Measurements from ENCODE around the gene CYP3A7.
"Not testable (repeated sequence)": the region's sequence is repeated elsewhere in the genome, so short reads cannot be mapped to it uniquely, and the experiment has no call there.

The CYP3A7 gene

DNA sequence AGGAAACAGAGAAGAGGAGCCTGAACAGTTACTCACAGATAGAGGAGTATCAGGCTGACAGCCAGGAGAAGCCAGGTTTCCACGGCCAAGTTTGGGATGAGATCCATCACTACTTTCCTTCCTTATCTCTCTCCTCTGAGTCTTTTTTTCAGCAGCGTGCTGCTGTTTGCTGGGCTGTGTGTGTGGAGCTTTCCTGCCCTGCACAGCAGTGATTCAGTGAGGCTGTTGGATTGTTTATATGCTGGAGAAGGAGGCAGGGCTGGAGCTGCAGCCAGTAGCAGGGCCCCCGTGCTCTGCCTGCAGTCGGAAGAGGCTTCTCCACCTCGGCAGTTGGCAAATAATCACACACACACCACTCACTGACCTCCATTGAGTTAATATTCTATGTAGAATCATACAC, at the start of gene CYP3A7:
CYP3A7 (minus strand) TSS at position 210 of the 400 bp plus-strand sequence; CDS start at position 107, 103 bp downstream.
- no peak for DNase-seq (ENCODE audit: low read depth in 2 of 2)

DNA sequence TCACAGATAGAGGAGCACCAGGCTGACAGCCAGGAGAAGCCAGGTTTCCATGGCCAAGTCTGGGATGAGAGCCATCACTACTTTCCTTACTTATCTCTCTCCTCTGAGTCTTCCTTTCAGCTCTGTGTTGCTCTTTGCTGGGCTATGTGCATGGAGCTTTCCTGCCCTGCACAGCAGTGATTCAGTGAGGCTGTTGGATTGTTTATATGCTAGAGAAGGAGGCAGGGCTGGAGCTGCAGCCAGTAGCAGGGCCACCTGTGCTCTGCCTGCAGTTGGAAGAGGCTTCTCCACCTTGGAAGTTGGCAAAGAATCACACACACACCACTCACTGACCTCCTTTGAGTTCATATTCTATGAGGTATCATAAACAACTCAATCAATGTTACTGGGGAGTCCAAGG, 49.0 kb upstream of the CYP3A7 start, which contains the start of gene CYP3A4:
CYP3A4 (minus strand) TSS at position 178 of the 400 bp plus-strand sequence; CDS start at position 75, 103 bp downstream.
- no peak for DNase-seq (ENCODE audit: low read depth in 2 of 2)

DNA sequence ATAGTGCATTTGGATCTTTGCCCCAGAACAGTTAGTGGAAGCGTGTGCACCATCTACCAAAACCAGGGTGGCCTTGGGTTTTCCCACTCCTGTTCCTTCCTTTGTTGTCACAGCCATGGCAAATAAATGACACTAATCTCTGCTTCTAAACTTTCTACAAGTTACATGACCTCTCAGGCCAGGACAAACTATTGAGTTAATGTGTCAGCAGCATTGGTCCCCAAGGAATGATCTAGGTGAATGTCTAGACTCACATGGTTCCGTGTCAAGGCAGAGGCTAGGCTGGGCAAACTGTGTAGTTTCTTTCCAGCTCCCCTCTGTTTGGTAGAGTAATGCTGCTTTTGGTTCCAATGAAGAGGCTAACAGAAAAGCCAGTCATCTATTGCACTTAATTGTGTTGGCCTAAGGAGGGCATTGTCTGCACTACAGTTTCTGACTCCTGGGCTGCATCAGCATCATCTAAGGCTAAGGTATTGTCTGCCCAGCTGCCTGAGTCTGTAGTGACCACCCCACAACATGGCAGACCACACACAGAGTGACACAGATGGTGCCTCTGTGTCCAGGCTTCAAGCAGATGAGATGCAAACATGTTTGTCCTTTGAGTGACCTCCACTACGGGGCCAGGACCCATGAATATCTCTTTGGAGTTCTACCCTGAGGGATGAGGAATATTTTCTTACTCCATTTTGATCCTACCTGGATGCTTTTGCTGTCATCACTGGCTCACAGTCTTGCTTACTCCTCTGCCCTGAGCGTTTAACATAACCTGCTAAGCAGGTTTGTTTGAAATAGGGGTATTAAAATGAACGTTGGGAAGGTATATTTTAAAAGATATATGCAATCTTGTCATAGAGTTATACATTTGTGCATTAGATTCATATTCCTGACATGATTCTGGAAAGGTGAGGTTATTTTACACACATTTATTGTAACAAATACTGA, 47.3 kb upstream of the CYP3A7 start:
- DNase-seq (ENCODE audit: low read depth in 2 of 2) = no peak

DNA sequence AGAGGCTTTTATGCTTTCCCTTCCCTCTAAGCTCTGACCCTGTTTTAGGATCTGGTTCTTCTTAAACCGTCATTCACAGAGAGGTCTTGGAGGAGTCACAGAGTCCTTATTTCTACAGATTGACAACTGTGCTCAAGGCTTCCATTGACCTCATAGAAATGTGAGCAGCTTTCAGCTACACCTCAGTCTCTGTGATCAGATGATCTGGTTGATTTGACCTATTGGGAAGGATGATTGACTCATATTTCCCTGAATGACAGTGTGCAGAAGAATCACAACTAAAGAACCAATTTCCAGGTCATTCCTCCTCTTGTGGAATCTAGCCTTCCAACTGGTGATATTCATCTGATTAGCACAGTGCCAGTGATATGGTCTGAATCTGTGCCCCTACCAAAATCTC, 45.6 kb upstream of the CYP3A7 start:
- DNase-seq (ENCODE audit: low read depth in 2 of 2) = no peak

DNA sequence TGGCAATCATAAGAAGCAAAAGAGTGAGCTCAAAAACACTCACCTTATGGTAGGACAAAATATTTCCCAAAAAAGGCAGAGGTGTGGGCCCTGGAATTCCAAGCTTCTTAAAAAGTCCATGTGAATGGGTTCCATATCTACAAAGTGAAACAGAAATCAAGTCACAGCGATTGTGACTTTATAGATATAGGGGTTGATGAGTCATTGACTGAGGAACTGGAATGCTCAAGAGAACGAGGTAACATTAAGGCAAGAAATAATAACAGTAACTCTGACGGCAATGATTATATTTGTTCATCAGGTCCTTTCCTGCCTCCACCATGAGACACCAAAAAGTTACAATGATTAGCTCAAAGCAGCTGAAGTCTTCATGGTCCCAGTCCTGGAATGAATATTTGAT, 45.0 kb upstream of the CYP3A7 start:
- no peak for DNase-seq (ENCODE audit: low read depth in 2 of 2)

DNA sequence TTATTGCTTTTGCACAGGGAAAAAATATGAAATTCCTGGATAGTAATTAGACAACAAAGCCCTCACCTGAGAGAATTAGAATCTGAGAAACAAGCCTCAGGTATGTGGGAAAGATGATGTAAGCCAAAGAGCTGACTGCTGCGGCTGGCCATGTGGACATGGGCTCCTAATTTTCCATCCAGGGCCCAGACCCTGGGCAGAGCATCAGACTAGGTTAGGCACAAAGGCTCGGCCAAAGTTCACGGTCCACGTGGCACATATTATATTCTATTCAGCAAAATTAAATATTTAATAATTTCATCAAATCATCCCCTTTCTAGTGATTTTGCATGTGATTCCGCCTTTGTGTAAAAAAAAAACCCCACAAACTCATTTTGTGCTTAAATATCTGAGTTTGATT, 43.9 kb upstream of the CYP3A7 start:
- no peak for DNase-seq (ENCODE audit: low read depth in 2 of 2)

DNA sequence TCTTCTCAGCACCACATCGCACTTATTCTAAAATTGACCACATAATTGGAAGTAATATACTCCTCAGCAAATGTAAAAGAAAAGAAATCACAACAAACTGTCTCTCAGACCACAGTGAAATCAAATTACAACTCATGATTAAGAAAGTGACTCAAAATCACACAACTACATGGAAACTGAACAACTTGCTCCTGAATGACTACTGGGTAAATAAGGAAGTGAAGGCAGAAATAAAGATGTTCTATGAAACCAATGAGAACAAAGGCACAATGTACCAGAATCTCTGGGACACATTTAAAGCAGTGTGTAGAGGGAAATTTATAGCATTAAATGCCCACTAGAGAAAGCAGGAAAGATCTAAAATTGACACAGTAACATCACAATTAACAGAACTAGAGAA, 38.4 kb upstream of the CYP3A7 start:
- DNase-seq (ENCODE audit: low read depth in 2 of 2) = not testable (repeated sequence)

DNA sequence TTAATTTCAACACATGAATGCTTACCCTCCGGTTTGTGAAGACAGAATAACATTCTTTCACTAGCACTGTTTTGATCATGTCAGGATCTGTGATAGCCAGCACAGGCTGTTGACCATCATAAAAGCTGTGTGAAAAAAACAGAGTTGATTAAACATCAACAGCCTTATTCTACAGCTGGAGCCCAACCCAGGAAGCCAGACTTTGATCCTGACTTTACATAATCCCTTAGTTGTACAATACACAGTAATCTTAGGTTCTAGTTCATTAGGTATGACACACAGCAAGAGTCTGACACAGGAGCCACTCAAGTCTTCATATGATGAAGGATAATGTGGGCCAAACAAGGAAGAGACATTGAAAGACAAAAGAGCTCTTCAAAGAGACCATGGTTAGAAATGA, 37.6 kb upstream of the CYP3A7 start:
- DNase-seq (ENCODE audit: low read depth in 2 of 2) = no peak

DNA sequence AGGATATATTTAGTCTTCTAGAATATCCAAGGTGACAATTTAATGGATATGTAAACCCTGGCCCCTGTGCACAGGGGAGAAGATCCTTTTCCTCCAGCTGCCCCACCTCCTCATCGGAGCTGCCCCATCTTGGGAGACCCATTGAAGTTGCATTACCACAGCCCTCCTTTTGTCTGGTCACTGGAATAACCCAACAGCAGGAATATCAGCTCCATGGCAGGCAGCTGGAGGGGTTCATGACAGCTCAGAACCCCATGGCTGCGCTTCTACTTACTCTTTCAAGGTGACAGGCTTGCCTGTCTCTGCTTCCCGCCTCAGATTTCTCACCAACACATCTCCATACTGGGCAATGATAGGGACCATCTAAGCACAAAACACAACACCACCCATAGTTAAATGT, 34.5 kb upstream of the CYP3A7 start:
- not testable (repeated sequence) for DNase-seq (ENCODE audit: low read depth in 2 of 2)

DNA sequence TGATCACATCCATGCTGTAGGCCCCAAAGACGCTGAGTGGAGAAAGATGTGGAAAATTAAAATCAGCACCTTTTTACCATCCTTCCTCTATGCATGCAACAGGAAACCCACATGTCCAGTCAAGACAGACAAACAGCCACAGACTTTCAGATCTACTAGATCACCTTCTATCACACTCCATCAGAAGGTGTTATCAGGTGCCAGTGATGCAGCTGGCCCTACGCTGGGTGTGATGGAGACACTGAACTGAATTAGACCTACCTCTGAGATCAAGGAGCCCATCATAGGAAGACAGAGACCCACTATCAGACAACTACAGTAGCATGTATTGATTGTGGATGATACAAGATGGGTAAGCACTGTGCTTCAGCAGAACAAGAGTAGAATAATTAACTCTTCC, 33.5 kb upstream of the CYP3A7 start:
- no peak for DNase-seq (ENCODE audit: low read depth in 2 of 2)

DNA sequence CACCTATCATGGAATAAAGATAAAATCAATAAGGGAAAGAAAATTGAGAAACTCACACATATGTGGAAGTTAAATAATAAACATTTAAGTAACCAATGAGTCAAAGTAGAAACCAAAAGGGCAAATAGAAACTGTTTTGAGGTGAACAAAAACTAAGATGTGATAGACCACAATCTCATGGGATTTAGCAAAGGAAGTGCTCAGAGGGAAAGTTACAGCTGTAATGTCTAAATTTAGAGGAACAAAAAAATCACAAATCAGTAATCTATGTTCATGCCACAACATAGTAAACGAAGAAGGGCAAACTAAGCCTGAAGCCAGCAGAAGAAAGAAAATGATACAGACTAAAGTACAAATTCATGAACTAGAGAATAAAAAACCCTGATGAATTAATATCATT, 32.7 kb upstream of the CYP3A7 start:
- DNase-seq (ENCODE audit: low read depth in 2 of 2) = no peak

DNA sequence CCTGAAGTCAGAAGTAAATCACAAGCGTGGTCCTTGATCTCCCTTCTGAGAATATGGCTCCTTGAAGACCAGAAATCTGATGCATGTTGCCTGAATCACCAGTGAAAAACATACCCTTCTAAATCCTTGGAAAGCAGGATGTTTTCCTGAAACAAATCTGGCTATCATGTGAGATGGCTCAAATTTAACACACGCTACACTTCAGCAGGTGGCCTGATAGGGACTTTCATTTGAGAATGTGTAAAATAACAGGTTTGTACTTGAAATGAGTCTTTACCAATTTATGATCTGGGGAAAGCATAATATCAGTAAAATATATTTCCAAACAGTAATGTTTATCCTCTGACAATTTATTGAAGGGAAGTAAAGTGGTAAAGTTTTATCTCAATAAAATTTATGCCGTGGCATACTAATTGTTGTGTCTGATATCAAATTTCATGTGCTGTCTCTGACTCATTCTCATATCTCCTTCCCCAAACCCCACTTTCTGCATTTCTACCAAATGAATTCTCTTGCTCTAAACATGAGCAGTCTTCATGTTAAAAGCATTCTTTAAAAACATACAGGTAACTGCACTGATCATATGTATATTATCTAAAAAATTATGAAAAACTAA, 31.6 kb upstream of the CYP3A7 start:
- DNase-seq (ENCODE audit: low read depth in 2 of 2) = no peak

DNA sequence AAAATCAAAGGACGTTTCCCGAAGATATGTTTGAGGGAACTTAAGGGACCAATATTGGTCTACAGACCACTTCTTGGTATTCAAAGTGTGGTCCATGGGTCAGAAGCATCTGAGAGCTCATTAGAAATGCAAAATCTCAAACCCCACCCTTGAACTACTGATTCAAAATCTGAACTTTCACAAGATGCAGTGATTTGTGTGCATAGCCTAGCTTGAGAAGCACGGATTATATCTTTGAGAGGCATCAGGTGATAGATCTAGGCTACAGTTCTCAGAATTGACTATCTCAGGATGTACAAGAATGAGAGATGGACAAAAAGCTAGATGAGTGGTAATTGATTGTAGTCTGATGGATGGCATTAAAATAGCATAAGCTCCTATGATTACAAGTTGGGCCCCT, 29.5 kb upstream of the CYP3A7 start:
- DNase-seq (ENCODE audit: low read depth in 2 of 2) = no peak

DNA sequence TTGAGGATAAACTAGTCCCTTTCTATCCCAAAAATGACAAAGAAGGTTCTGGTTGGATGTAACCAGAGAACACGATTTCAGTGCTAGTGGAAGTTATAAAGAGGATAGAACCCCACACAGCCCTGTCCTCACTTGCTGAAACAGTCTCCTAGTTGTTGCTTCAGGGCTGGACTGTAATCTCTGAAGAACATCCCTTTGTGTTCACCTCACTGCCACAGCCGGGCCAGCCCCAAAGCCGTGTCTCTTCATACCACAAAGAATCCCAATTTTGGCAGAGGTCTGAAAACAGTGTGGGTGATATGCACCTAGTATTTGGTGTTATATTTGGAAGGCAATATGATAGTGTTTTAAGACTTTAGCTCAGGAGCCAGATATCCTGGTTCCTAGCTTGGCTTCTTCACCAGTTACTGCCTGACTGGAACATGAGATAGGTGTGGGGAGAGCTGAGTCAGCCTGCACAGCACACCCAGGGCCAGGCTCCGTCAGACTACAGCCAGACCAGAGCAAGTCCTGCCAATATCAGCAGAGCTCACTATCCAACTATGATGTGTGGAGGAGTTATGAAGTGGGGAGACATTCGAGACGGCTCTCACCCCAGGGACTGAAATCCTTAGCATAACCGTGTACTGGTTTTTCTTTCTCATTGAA, 27.8 kb upstream of the CYP3A7 start:
- no peak for DNase-seq (ENCODE audit: low read depth in 2 of 2)

DNA sequence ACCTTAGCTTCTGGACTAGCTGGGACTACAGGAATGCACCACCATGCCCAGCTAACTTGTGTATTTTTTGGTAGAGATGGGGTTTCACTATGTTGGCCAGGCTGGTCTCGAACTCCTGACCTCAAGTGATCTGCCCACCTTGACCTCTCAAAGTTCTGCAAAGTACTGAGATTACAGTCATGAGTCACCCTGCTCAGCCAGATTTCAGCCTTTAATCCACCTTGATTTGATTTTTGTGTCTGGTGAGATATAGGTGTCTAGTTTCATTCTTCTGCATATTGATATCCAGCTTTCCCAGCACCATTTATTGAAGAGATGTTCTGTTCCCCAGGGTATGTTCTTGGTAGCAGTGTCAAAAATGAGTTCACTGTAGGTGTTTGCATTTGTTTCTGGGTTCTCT, 20.1 kb upstream of the CYP3A7 start:
- no peak for DNase-seq (ENCODE audit: low read depth in 2 of 2)

DNA sequence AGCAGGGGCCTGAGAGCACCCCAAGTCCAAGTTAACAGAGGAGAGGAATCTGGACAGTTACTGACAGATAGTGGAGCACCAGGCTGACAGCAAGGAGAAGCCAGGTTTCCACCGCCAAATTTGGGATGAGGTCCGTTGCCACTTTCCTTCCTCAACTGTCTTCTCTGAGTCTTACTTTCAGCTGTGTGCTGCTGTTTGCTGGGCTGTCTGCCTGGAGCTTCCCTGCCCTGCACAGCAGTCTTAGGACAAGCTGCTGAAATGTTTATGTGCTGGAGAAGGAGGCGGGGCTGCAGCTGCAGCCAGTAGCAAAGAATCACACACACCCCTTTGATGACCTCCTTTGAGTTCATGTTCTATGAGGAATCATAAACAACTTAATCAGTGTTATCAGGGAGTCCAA, 17.4 kb upstream of the CYP3A7 start:
- DNase-seq (ENCODE audit: low read depth in 2 of 2) = no peak

DNA sequence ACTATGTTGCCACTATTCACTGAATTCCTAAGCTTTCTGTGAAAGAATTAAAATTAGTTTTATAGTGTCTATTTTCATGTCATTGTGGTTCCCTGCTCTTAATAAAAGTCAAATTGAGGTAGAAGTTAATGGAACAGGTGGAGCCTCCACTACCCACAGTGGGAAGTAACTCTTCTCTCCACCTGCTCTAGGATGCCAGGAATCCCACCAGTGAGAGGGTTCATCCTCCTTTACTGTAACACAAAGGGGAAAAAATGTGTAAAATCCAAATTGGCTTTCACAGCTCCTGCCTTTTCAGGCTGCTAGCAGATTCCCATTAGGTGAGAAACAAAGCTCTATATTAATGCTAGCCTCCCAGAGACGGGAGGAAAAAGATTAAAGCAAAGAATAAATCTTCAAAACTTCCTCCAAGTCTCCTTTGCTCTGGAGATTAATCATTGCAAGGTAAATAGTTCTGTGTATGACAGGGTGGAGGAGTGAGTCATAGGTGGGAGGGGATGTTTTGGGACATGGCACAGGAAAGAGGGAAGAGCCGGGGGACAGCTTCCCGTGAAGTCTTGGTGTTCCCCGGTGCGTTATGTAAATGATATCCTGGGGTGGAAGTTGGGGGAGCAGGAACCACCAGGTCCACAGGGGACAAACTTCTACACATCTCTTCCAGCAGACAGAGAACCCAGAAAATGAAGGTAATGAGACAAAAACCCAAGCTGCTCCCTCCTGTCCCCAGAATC, 16.5 kb upstream of the CYP3A7 start:
- DNase-seq (ENCODE audit: low read depth in 2 of 2) = not testable (repeated sequence)

DNA sequence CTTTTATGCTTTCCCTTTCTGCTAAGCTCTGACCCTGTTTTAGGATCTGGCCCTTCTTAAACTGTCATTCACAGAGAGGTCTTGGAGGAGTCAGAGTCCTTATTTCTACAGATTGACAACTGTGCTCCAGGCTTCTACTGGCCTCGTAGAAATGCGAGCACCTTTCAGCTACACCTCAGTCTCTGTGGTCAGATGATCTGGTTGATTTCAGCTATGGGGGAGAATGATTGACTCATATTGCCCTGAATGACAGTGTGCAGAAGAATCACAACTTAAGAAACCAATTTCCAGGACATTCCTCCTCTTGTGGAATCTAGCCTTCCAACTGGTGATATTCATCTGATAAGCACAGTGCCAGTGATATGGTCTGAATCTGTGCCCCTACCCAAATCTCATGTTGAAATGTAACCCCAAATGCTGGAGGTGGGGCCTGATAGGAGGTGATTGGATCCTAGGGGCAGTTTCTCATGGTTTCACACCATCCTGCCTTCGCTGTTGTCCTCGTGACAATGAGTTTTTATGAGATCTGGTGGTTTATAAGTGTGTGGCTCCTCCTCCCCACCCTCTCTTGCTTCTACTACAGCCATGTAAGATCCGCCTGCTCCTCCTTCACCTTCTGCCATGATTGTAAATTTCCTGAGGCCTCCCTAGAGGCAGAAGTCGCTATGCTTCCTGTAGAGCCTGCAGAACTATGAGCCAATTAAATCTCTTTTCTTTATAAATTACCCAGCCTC, 14.0 kb upstream of the CYP3A7 start:
- DNase-seq (ENCODE audit: low read depth in 2 of 2) = no peak

DNA sequence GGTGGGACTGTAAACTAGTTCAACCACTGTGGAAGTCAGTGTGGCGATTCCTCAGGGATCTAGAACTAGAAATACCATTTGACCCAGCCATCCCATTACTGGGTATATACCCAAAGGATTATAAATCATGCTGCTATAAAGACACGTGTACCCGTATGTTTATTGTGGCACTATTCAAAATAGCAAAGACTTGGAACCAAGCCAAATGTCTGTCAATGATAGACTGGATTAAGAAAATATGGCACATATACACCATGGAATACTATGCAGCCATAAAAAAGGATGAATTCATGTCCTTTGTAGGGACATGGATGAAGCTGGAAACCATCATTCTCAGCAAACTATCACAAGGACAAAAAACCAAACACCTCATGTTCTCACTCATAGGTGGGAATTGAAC, 11.9 kb upstream of the CYP3A7 start:
- not testable (repeated sequence) for DNase-seq (ENCODE audit: low read depth in 2 of 2)

DNA sequence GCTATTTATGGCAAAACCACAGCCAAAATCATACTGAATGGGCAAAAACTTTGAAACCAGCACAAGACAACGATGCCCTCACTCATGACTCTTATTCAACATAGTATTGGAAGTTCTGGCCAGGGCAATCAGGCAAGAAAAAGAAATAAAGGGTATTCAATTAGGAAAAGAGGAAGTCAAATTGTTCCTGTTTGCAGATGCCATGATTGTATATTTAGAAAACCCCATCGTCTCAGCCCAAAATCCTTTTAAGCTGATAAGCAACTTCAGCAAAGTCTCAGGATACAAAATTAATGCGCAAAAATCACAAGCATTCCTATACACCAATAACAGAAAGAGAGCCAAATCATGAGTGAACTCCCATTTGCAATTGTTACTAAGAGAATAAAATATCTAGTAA, 10.4 kb upstream of the CYP3A7 start:
- not testable (repeated sequence) for DNase-seq (ENCODE audit: low read depth in 2 of 2)

DNA sequence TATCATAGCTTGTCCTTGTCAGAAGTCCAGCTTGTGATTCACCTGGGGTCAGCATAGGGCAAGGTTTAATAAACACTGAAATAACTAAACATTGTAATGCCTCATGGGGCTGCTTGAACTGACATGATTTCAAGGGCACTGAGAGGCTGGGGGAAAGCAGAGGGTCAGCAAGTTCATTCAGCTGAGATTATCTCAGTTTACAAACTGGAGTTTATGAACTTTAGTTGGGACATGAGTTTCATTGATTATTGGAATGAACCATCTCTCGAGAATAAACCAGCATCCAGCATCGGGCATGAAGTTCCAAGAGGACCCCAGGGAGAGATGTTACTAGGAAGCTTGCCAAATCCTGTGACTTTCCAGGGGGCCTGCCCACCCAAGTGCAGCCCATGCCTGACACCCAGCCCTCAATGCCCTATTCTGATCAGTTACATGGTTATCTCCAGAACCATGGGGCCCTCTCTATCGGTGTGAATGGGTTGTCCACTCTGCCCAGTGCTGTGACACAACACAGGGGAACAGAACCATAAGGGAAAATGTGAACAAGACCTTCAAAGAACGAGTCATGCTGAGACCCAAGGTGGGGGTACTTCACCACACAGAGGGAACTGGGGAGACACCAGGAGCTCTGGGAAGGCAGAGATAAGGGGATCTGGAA, 7.9 kb upstream of the CYP3A7 start:
- no peak for DNase-seq (ENCODE audit: low read depth in 2 of 2)

Data from stimulated activated CD8-positive, alpha-beta memory T cell treated with anti-CD3 and anti-CD28 coated beads, Interleukin-15, amount 100 ng/mL, for 48 hours (primary cell).